ACC112 (cell line): Measurements from ENCODE around the gene MTRF1L.
A peak's percentile ranks its signal among the peaks of the same experiment; 100 is the strongest.

Experiments
- H2AFZ ChIP-seq: fragments of 200-600 bp; sonication (generic); one replicate; pipeline ENCODE4 v1.6.0; 2017; ENCODE audit warnings: antibody characterized with exemption, low read length; ENCODE audit not compliant: unreplicated experiment
- H3K27ac ChIP-seq: fragments of 200-600 bp; sonication (generic); 2 replicates; pipeline ENCODE4 v1.5.1; 2014; ENCODE audit warnings: low read depth, mild to moderate bottlenecking, antibody characterized with exemption, low read length, moderate library complexity
- H3K27me3 ChIP-seq: fragments of 200-600 bp; sonication (generic); 2 replicates; pipeline ENCODE4 v1.6.1; 2014; ENCODE audit warnings: mild to moderate bottlenecking, antibody characterized with exemption, low read length, moderate library complexity, mixed read lengths; ENCODE audit not compliant: insufficient read depth
- H3K36me3 ChIP-seq: fragments of 200-600 bp; sonication (generic); 2 replicates; pipeline ENCODE4 v1.6.1; 2016; ENCODE audit warnings: mild to moderate bottlenecking, antibody characterized with exemption, low read length, moderate library complexity, mixed read lengths; ENCODE audit not compliant: insufficient read depth
- H3K4me1 ChIP-seq: fragments of 200-600 bp; sonication (generic); one replicate; pipeline ENCODE4 v1.6.1; 2016; ENCODE audit warnings: low read length, mixed read lengths; ENCODE audit not compliant: insufficient read depth, unreplicated experiment, control insufficient read depth
- H3K4me3 ChIP-seq: fragments of 200-600 bp; sonication (generic); 2 replicates; pipeline ENCODE4 v1.5.1; 2014; ENCODE audit warnings: mild to moderate bottlenecking, low read depth, low read length
- H3K79me2 ChIP-seq: fragments of 200-600 bp; sonication (generic); one replicate; pipeline ENCODE4 v1.6.0; 2016; ENCODE audit warnings: low read length; ENCODE audit not compliant: control insufficient read depth, unreplicated experiment, insufficient read depth

MTRF1L gene

GRCh38 chr6:153002613-153003365, at the start of gene MTRF1L:
Gene MTRF1L (minus strand): TSS chr6:153002709. CDS start chr6:153002685, 24 bp downstream.
- Histone ChIP-seq H3K4me3 (peak within 1 kb of the TSS; percentile 99), H3K27me3 (no peaks in the 10 kb centered on the region), H3K27ac (peak within 1 kb of the TSS; percentile 88), H3K79me2 (peaks cover 53% of the 10 kb centered on the region), H3K36me3 (peaks cover 12% of the 10 kb centered on the region; the same call in 1 of the 2 replicates), H3K4me1 (peaks cover 21% of the 10 kb centered on the region), H2AFZ (peak within 1 kb of the TSS; percentile 36)

GRCh38 chr6:153051801-153052200, 49.3 kb upstream of the MTRF1L start:
- H3K36me3 ChIP-seq: peaks cover 31% of the 10 kb centered on the region
- H3K27me3 ChIP-seq: no peaks in the 10 kb centered on the region
- no peak overlapping the region for H3K4me3 ChIP-seq
- peaks cover 25% of the 10 kb centered on the region for H3K79me2 ChIP-seq
- no peaks in the 10 kb centered on the region for H3K4me1 ChIP-seq
- no peak overlapping the region for H3K27ac ChIP-seq
- H2AFZ ChIP-seq: no peak overlapping the region

- H3K79me2 ChIP-seq: peaks cover 13% of the 10 kb centered on the region
- H2AFZ ChIP-seq: no peak overlapping the region
- H3K27ac ChIP-seq: no peak overlapping the region
- no peaks in the 10 kb centered on the region for H3K27me3 ChIP-seq
- no peak overlapping the region for H3K4me3 ChIP-seq
- H3K36me3 ChIP-seq: peaks cover 34% of the 10 kb centered on the region
- H3K4me1 ChIP-seq: peaks cover 14% of the 10 kb centered on the region
Measured at GRCh38 chr6:153048631-153049030, 46.1 kb upstream of the MTRF1L start.

DNA sequence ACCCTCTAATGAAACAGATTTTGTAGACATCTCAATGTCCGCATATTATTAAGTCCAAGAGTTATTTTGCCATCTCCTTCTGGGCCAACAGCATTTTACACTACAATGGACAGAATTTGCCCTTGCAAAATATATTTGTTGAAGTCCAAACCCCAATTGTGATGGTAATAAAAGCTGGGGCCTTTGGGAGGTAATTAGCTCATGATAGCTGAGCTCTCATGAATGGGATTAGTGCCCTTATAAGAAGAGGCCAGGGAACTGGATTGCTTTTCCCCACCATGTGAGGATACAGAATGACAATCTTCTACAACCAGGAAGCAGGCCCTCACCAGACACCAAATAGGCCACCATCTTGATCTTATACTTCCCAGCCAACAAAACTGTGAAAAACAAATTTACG, 44.9 kb upstream of the MTRF1L start:
- H3K27me3 ChIP-seq: no peaks in the 10 kb centered on the region
- no peak overlapping the region for H2AFZ ChIP-seq
- peaks cover 14% of the 10 kb centered on the region for H3K4me1 ChIP-seq
- no peak overlapping the region for H3K4me3 ChIP-seq
- peaks cover 9% of the 10 kb centered on the region for H3K79me2 ChIP-seq
- H3K36me3 ChIP-seq: peaks cover 36% of the 10 kb centered on the region
- H3K27ac ChIP-seq: no peak overlapping the region

GRCh38 chr6:153045271-153045670, 42.8 kb upstream of the MTRF1L start:
- Histone ChIP-seq H2AFZ (no peak overlapping the region), H3K79me2 (peaks cover 9% of the 10 kb centered on the region), H3K36me3 (peaks cover 31% of the 10 kb centered on the region), H3K27me3 (no peaks in the 10 kb centered on the region), H3K27ac (no peak overlapping the region), H3K4me3 (no peak overlapping the region), H3K4me1 (peaks cover 14% of the 10 kb centered on the region)

DNA sequence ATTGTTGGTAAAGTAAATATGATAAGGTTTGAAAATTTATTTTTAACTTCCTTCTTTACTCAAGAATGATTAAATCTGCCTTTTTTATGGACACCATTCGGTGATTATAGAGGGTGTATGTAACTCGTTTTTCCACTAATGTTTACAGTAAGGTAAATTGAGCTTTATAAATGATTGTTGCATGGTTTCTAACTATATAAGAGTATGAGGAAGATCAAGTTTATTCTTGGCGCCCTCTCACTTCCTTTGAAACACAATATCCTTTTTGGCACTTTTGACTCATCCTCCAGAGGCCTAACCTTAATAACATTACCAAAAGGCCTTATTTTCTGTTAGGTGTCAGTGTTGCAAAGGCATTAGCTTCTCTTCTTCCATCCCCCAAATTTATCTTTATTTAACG, 41.8 kb upstream of the MTRF1L start:
- H3K27me3 ChIP-seq: no peaks in the 10 kb centered on the region
- no peak overlapping the region for H3K27ac ChIP-seq
- H3K4me1 ChIP-seq: peaks cover 14% of the 10 kb centered on the region
- no peak overlapping the region for H2AFZ ChIP-seq
- H3K79me2 ChIP-seq: peaks cover 9% of the 10 kb centered on the region
- peaks cover 34% of the 10 kb centered on the region for H3K36me3 ChIP-seq
- H3K4me3 ChIP-seq: no peak overlapping the region

GRCh38 chr6:153043719-153044118, 41.2 kb upstream of the MTRF1L start:
- Histone ChIP-seq H3K79me2 (peaks cover 9% of the 10 kb centered on the region), H3K4me1 (peaks cover 19% of the 10 kb centered on the region), H3K27ac (no peak overlapping the region), H3K4me3 (no peak overlapping the region), H3K27me3 (no peaks in the 10 kb centered on the region), H2AFZ (no peak overlapping the region), H3K36me3 (peaks cover 32% of the 10 kb centered on the region)

DNA sequence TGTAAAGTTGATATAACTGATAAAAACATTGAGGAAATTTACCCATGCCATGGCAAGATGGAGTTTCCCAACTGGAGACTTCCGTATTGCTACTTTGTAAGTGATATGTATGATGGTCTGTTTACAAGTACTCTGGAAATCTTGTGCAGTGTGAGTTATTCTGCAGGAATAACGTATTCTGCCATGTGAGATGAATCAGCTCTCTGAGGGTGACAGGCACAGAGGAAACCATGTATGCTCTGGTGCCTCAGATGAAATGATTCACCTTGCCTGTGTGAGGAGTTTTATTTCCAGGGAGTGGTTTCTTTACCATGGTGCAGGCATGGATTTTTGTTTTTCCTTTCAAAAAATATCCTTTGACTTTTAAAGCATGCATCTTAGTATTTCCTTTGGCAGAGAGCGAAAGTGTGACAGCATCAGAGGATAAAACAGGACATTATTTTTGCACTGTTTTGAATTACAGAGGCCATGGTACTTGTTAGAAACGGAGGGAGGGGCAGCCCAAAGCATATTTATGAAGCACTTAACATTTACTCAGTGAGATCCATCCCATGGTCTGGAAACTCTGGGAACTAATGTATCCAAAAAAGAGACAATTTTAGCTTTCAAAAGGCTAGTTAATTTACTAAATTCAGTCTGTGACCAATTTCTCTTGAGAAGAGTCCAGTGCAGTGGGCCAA, 36.0 kb upstream of the MTRF1L start:
- peak overlapping the region; percentile 62 for H3K27ac ChIP-seq
- no peaks in the 10 kb centered on the region for H3K79me2 ChIP-seq
- no peak overlapping the region for H3K4me3 ChIP-seq
- peaks cover 19% of the 10 kb centered on the region for H3K36me3 ChIP-seq
- H2AFZ ChIP-seq: no peak overlapping the region
- no peaks in the 10 kb centered on the region for H3K27me3 ChIP-seq
- H3K4me1 ChIP-seq: peaks cover 14% of the 10 kb centered on the region

DNA sequence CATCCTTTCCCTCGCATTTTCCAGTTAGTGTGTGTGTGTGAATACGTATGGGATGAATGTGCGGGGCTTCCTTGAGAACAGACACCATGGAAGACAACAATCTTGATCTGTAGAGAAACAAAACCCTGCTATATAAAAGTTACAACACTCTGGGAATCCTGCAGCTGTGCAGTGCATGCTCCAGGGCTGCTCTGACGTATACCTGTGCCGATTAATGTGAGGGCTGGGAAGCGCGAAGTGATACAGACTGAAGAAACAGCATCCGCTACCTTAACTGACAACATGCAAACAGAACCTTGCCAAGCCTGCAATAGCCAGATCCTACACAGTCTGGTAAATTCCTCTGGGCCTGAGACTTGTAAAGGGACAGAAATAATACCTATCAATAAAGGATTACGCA, 31.6 kb upstream of the MTRF1L start:
- H3K27ac ChIP-seq: no peak overlapping the region

GRCh38 chr6:153032255-153032882, 29.9 kb upstream of the MTRF1L start:
- Histone ChIP-seq H3K27ac (peak overlapping the region; percentile 54), H3K79me2 (no peaks in the 10 kb centered on the region), H3K36me3 (no peaks in the 10 kb centered on the region), H3K4me3 (no peak overlapping the region), H3K27me3 (no peaks in the 10 kb centered on the region), H2AFZ (no peak overlapping the region), H3K4me1 (peaks cover 16% of the 10 kb centered on the region)

More for the DNA sequence above, 31.6 kb upstream of the MTRF1L start:
- no peaks in the 10 kb centered on the region; the same call in 1 of the 2 replicates for H3K36me3 ChIP-seq
- no peaks in the 10 kb centered on the region for H3K79me2 ChIP-seq
- no peak overlapping the region for H3K4me3 ChIP-seq
- H3K27me3 ChIP-seq: no peaks in the 10 kb centered on the region
- no peak overlapping the region for H2AFZ ChIP-seq
- H3K4me1 ChIP-seq: peaks cover 30% of the 10 kb centered on the region
